Activated CD4-positive, alpha-beta T cell treated with anti-CD3 and anti-CD28 coated beads, Interleukin-10, Interleukin-2, amounts not matched to agents 100 ng/mL and 50 ng/mL, durations not matched to agents 16 hours and 8 hours (primary cell): ENCODE results near the gene ZNF568.

Experiments
- DNase-seq: peaks from one replicate; pipeline ENCODE4 v3.0.0-alpha.2; 2020

ZNF568 gene

DNA sequence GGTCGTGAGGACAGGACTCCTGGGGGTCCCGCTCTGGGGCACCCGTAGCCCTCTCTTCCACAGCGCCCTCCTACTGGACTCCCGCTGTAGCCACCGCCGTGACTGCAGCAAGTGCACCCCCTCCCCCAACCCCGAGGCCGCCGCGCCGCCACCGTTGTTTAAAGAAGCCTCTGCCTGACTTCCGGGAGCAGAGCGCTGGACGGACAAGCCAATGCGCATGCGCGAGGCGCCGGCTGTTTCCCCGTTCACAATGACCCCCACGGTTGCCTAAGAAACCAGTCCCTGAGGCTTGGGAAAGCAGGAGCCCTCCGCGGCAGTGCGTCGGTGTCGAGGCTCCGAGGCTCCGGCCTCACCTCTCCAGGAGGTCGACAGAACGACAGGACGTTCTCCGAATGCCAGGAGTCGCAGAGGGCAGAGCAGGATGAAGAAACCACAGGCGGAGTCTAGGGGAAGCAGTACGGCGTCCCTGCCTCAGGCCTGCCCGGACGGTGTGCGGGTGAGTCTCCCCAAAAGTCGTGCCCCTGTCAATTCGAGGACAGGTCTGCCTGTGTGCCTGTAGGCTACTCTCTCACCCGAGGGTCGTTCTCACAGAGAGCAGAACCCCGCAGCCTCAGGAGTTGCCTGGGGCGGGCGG is 91.6 kb downstream of the ZNF568 start:
- DNase-seq = peak; percentile 28

DNA sequence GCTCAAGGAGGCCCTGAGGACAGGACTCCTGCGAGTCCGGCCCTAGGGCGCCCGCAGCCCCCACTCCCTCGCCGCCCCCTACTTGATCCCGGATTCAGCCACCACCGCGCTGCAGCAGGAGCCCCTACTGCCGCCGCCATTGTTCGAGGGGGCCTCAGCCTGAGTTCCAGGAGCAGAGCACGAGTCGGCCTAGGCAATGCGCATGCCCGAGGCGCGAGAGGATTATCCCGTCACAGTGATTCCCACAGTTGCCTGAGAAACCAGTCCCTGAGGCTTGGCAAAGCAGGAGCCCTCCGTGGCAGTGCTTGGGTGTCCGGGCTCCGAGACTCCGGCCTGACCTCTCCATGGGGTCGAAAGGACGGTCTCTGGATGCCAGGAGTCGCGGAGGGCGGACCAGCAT is 93.7 kb downstream of the ZNF568 start:
- no peak for DNase-seq

DNA sequence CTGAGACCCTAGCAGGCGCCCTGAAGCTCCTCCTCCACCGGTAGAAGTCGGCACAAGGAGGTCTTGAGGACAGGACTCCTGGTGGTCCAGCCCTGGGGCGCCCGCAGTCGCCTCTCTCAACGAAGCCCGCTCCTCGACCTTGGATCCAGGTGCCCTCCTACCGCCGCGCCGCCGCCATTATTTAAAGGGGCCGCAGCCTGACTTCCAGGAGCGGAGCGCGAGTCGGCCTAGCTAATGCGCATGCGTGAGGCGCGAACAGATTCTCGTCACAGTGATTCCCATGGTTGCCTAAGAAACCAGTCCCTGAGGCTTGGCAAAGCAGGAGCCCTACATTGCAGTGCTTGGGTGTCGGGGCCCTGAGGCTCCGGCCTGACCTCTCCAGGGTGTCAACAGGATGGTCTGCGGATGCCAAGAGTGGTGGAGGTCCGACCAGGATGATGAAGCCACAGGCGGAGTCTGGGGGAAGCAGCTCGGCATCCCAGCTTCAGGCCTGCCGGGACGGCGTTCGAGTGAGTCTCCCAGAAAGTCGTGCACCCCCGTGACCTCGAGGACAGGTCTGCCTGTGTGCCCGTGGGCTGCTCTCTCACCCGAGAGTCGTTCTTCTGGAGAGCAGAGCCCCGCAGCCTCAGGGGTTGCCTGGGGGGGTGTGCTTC is 96.1 kb downstream of the ZNF568 start:
- no peak for DNase-seq

DNA sequence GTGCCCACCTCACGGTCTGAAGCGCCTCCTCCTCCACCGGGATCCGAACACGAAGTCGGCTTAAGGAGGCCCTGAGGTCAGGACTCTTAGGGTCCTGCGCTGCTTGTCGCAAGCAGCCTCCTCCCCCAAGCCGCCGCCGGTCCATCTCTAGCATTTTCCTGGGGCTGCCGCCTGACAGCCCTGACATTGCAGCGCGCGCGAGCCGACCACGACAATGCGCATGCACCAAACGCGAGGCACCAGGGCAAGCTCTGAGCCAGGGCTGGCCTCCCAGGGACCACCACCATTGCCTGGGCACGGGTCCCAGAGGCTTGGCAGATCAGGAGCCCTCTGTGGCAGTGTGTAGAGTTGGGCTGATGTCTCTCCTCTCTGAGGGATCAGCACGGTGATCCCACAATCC is 98.3 kb downstream of the ZNF568 start:
- DNase-seq = no peak

DNA sequence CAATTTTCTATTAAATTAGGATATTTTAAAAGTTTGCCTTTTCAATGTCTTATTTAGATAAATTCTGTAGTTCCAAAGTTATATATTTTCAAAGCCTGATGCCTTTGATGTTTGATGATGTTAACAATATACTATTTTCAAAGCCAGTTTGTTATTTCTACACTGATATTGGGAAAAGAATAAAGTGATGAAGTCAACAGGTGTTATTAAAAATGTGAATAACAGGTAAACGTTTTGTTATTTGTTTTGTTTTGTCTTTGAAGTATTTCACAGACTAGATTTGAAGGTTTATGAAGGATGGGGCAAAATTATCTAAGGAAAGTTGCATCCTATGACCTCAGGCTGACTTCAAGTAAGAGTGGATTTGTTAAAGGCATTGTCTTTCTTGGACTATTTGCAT is 129.0 kb downstream of the ZNF568 start:
- DNase-seq = no peak
